ENCODE data around the gene PRLH. TPM values are rescaled to one million over a fixed set of nuclear protein-coding genes. Genes with fewer than 3 reads are reported as not detected.

PRLH gene
- total and polyA plus RNA-seq, 4 donors: not detected

- no peak overlapping the region for H3K9ac ChIP-seq (ENCODE audit: low read depth in 1 of 2, low read length in 2 of 2)
- no peak for DNase-seq (ENCODE audit: low spot score)
- 94% methylated on average over 10 of the region's 10 CpGs for WGBS
These were observed 26.7 kb downstream of the PRLH start for GRCh38 chr2:237593036-237593435.

GRCh38 chr2:237593596-237594320 lies 27.4 kb downstream of the PRLH start:
- Histone ChIP-seq H3K9ac (ENCODE audit: low read depth in 1 of 2, low read length in 2 of 2) (no peak overlapping the region), H3K4me3 (ENCODE audit: low read depth in 1 of 3, low read length in 3 of 3) (no peak overlapping the region), H3K9me3 (ENCODE audit: control insufficient read depth in 4 of 4, low read length in 3 of 4) (no peaks in the 10 kb centered on the region), H3K36me3 (ENCODE audit: control insufficient read depth in 4 of 4, insufficient read depth in 3 of 4, low read depth in 1 of 4, low read length in 3 of 4) (no peaks in the 10 kb centered on the region), H3K27ac (ENCODE audit: low read depth in 1 of 2, low read length in 2 of 2) (no peak overlapping the region), H3K27me3 (ENCODE audit: control insufficient read depth in 4 of 4, insufficient read depth in 4 of 4, low read length in 3 of 4) (no peaks in the 10 kb centered on the region), H3K4me1 (ENCODE audit: control insufficient read depth in 4 of 4, insufficient read depth in 4 of 4, low read length in 3 of 4) (peaks cover 12 to 35% (median 23%) of the 10 kb centered on the region in 4 donors)
- WGBS: 96% methylated on average over 17 of the region's 17 CpGs
- TF ChIP-seq RXRA (IDR thresholded peaks at IDR 0.05) (no peak), HNF4G (IDR thresholded peaks at IDR 0.05) (no peak), HNF4A (conservative IDR thresholded peaks at IDR 0.05) (no peak), JUND (IDR thresholded peaks at IDR 0.05) (no peak), GABPA (IDR thresholded peaks at IDR 0.05 in 1 of 2, conservative IDR thresholded peaks at IDR 0.05 in 1 of 2) (no peak), ZBTB33 (IDR thresholded peaks at IDR 0.05) (no peak)
- no peak for DNase-seq (ENCODE audit: low spot score)

More at GRCh38 chr2:237593036-237593435, 26.7 kb downstream of the PRLH start:
- H3K4me1 ChIP-seq (ENCODE audit: control insufficient read depth in 4 of 4, insufficient read depth in 4 of 4, low read length in 3 of 4): peaks cover 12 to 38% (median 25%) of the 10 kb centered on the region in 4 donors
- H3K27me3 ChIP-seq (ENCODE audit: control insufficient read depth in 4 of 4, insufficient read depth in 4 of 4, low read length in 3 of 4): no peaks in the 10 kb centered on the region
- no peaks in the 10 kb centered on the region for H3K36me3 ChIP-seq (ENCODE audit: control insufficient read depth in 4 of 4, insufficient read depth in 3 of 4, low read depth in 1 of 4, low read length in 3 of 4)
- TF ChIP-seq RAD21 (IDR thresholded peaks at IDR 0.05) (no peak), HNF4G (IDR thresholded peaks at IDR 0.05) (no peak), FOXA2 (IDR thresholded peaks at IDR 0.05) (no peak), JUND (IDR thresholded peaks at IDR 0.05) (no peak), GABPA (IDR thresholded peaks at IDR 0.05 in 1 of 2, conservative IDR thresholded peaks at IDR 0.05 in 1 of 2) (no peak), HNF4A (conservative IDR thresholded peaks at IDR 0.05) (no peak)
- H3K9me3 ChIP-seq (ENCODE audit: control insufficient read depth in 4 of 4, low read length in 3 of 4): no peaks in the 10 kb centered on the region
- no peak overlapping the region for H3K27ac ChIP-seq (ENCODE audit: low read depth in 1 of 2, low read length in 2 of 2)
- H3K4me3 ChIP-seq (ENCODE audit: low read depth in 1 of 3, low read length in 3 of 3): no peak overlapping the region

GRCh38 chr2:237594514-237594871 lies 28.1 kb downstream of the PRLH start:
- DNase-seq (ENCODE audit: low spot score): no peak
- peaks cover 12 to 37% (median 23%) of the 10 kb centered on the region in 4 donors for H3K4me1 ChIP-seq (ENCODE audit: control insufficient read depth in 4 of 4, insufficient read depth in 4 of 4, low read length in 3 of 4)
- H3K27ac ChIP-seq (ENCODE audit: low read depth in 1 of 2, low read length in 2 of 2): peak overlapping the region; percentile 56 to 85
- H3K36me3 ChIP-seq (ENCODE audit: control insufficient read depth in 4 of 4, insufficient read depth in 3 of 4, low read depth in 1 of 4, low read length in 3 of 4): no peaks in the 10 kb centered on the region
- WGBS: 49% methylated on average over 5 of the region's 5 CpGs
- H3K4me3 ChIP-seq (ENCODE audit: low read depth in 1 of 3, low read length in 3 of 3): no peak overlapping the region
- H3K9ac ChIP-seq (ENCODE audit: low read depth in 1 of 2, low read length in 2 of 2): no peak overlapping the region
- H3K9me3 ChIP-seq (ENCODE audit: control insufficient read depth in 4 of 4, low read length in 3 of 4): no peaks in the 10 kb centered on the region
- H3K27me3 ChIP-seq (ENCODE audit: control insufficient read depth in 4 of 4, insufficient read depth in 4 of 4, low read length in 3 of 4): no peaks in the 10 kb centered on the region
- TF ChIP-seq, protein P1, sequence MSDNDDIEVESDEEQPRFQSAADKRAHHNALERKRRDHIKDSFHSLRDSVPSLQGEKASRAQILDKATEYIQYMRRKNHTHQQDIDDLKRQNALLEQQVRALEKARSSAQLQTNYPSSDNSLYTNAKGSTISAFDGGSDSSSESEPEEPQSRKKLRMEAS (IDR thresholded peaks at IDR 0.05): no peak
- no peak for TF ChIP-seq FOXA2 (IDR thresholded peaks at IDR 0.05)
- no peak for TF ChIP-seq ATF3 (IDR thresholded peaks at IDR 0.05)
- TF ChIP-seq EGR1 (IDR thresholded peaks at IDR 0.05; ENCODE audit: low read depth in 2 of 2): no peak
- no peak for TF ChIP-seq FOXA1 (IDR thresholded peaks at IDR 0.05)
- TF ChIP-seq HNF4A (conservative IDR thresholded peaks at IDR 0.05): no peak
- no peak for TF ChIP-seq RXRA (IDR thresholded peaks at IDR 0.05)
- no peak for TF ChIP-seq NR2F2 (IDR thresholded peaks at IDR 0.05)
- TF ChIP-seq, protein P2, sequence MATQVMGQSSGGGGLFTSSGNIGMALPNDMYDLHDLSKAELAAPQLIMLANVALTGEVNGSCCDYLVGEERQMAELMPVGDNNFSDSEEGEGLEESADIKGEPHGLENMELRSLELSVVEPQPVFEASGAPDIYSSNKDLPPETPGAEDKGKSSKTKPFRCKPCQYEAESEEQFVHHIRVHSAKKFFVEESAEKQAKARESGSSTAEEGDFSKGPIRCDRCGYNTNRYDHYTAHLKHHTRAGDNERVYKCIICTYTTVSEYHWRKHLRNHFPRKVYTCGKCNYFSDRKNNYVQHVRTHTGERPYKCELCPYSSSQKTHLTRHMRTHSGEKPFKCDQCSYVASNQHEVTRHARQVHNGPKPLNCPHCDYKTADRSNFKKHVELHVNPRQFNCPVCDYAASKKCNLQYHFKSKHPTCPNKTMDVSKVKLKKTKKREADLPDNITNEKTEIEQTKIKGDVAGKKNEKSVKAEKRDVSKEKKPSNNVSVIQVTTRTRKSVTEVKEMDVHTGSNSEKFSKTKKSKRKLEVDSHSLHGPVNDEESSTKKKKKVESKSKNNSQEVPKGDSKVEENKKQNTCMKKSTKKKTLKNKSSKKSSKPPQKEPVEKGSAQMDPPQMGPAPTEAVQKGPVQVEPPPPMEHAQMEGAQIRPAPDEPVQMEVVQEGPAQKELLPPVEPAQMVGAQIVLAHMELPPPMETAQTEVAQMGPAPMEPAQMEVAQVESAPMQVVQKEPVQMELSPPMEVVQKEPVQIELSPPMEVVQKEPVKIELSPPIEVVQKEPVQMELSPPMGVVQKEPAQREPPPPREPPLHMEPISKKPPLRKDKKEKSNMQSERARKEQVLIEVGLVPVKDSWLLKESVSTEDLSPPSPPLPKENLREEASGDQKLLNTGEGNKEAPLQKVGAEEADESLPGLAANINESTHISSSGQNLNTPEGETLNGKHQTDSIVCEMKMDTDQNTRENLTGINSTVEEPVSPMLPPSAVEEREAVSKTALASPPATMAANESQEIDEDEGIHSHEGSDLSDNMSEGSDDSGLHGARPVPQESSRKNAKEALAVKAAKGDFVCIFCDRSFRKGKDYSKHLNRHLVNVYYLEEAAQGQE (IDR thresholded peaks at IDR 0.05): no peak
- TF ChIP-seq, protein P3, sequence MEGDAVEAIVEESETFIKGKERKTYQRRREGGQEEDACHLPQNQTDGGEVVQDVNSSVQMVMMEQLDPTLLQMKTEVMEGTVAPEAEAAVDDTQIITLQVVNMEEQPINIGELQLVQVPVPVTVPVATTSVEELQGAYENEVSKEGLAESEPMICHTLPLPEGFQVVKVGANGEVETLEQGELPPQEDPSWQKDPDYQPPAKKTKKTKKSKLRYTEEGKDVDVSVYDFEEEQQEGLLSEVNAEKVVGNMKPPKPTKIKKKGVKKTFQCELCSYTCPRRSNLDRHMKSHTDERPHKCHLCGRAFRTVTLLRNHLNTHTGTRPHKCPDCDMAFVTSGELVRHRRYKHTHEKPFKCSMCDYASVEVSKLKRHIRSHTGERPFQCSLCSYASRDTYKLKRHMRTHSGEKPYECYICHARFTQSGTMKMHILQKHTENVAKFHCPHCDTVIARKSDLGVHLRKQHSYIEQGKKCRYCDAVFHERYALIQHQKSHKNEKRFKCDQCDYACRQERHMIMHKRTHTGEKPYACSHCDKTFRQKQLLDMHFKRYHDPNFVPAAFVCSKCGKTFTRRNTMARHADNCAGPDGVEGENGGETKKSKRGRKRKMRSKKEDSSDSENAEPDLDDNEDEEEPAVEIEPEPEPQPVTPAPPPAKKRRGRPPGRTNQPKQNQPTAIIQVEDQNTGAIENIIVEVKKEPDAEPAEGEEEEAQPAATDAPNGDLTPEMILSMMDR (IDR thresholded peaks at IDR 0.05; ENCODE audit: low read depth, low read length, missing input control): no peak
- no peak for TF ChIP-seq ZBTB33 (IDR thresholded peaks at IDR 0.05)
- no peak for TF ChIP-seq YY1 (IDR thresholded peaks at IDR 0.05)
- TF ChIP-seq SP1 (IDR thresholded peaks at IDR 0.05): no peak
- TF ChIP-seq HNF4G (IDR thresholded peaks at IDR 0.05): no peak
- no peak for TF ChIP-seq RAD21 (IDR thresholded peaks at IDR 0.05)

Data from liver (tissue), 9 donors.